ENCODE data around the gene ULBP2. TPM values are rescaled to one million over a fixed set of nuclear protein-coding genes. Genes with fewer than 3 reads are reported as not detected.

ULBP2 gene
- total RNA-seq, 1 experiment from 2014 or later = 7.6 TPM

Other genes starting within 250 kb of the ULBP2 start
- gene LATS1, start 223.9 kb upstream of the ULBP2 start, total RNA-seq (2014; rRNA removed) = 11.9 and 17.1 TPM in 2 replicates
- 57.9 and 76.0 TPM in 2 replicates for gene NUP43, start 195.5 kb upstream of the ULBP2 start, total RNA-seq (2014; rRNA removed)
- 134 and 163 TPM in 2 replicates for gene PCMT1, start 192.3 kb upstream of the ULBP2 start, total RNA-seq (2014; rRNA removed)
- gene LRP11, start 77.7 kb upstream of the ULBP2 start, total RNA-seq (2014; rRNA removed) = 46.6 and 50.9 TPM in 2 replicates
- gene RAET1E, start 43.9 kb upstream of the ULBP2 start, total RNA-seq (2014; rRNA removed) = 1.3 and 2.8 TPM in 2 replicates
- 1.2 and 1.3 TPM in 2 replicates for gene RAET1G, start 18.9 kb upstream of the ULBP2 start, total RNA-seq (2014; rRNA removed)
- 0.13 and 0.29 TPM in 2 replicates for gene ULBP1, start 21.9 kb downstream of the ULBP2 start, total RNA-seq (2014; rRNA removed)
- gene RAET1L, start 83.5 kb downstream of the ULBP2 start, total RNA-seq (2014; rRNA removed) = not detected in 2 replicates
- 10.7 and 11.0 TPM in 2 replicates for gene ULBP3, start 127.1 kb downstream of the ULBP2 start, total RNA-seq (2014; rRNA removed)
- gene PPP1R14C, start 201.0 kb downstream of the ULBP2 start, total RNA-seq (2014; rRNA removed) = not detected in 2 replicates